ENCODE measurements around the gene DYNLRB1. TPM values are rescaled to one million over a fixed set of nuclear protein-coding genes. Genes with fewer than 3 reads are reported as not detected.
A peak's percentile ranks its signal among the peaks of the same experiment; 100 is the strongest.

Gene DYNLRB1
- total and polyA plus RNA-seq, 10 of the 15 experiments (the other 5 are each of a cell fraction or from before 2014, with no cell fraction given) = 87.9 to 313 (median 153) TPM

DNA sequence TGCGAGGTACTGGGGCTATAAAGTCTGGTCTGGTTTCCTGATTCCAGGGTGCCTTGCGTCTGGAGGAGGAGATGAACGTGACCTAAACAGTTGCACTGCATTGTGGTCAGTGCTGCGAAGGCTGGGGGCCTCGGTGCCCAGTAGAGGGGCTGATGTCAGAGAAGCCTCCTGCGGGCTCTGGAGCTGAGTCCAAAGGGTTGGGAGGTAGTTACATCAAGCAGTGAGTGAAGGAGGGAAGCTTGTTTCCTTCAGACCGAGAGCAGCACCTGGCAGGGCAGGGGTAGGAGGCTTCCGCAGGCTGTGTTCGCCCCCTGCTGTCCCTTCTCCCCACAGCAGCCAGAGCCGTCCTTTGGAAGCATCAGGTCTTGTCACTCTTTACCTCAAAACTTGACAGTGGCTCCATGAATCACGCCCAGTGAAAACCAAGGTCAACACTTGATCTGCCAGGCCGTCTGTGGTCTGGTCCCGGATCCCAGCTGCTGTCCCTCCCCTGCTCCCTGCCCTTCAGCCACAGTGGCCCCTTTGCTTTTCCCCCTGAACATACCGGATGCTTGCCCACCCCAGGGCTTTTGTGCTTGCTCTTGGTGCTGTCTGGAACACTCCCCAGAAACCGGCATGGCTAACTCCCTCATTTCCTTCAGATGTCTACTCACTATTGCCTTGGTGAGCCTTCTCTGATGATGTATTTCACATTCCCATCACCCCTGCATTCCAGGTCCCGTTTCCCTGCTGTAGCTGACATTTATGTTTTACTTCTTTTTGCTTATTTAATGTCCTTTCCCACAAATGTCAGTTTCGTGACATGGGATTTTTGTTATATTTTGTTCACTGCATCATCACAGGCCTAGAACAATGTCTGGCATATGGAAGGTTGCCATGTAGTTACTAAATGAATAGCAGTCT, 7.0 kb downstream of the DYNLRB1 start (continued):
- TF ChIP-seq NBN (IDR thresholded peaks at IDR 0.05) (no peak), TCF3 (IDR thresholded peaks at IDR 0.05; ENCODE audit: borderline replicate concordance, insufficient read depth, low read depth, low read length) (peak; percentile 71; the same call in 1 of the 2 replicates), BHLHE40 (IDR thresholded peaks at IDR 0.05; ENCODE audit: borderline replicate concordance in 1 of 2, low read depth in 2 of 2, low read length in 1 of 2) (no peak), EGR1 (IDR thresholded peaks at IDR 0.05; ENCODE audit: borderline replicate concordance in 1 of 2, low read depth in 2 of 2, low read length in 2 of 2) (no peak), LARP7 (IDR thresholded peaks at IDR 0.05) (no peak)
- TF ChIP-seq, protein P1, sequence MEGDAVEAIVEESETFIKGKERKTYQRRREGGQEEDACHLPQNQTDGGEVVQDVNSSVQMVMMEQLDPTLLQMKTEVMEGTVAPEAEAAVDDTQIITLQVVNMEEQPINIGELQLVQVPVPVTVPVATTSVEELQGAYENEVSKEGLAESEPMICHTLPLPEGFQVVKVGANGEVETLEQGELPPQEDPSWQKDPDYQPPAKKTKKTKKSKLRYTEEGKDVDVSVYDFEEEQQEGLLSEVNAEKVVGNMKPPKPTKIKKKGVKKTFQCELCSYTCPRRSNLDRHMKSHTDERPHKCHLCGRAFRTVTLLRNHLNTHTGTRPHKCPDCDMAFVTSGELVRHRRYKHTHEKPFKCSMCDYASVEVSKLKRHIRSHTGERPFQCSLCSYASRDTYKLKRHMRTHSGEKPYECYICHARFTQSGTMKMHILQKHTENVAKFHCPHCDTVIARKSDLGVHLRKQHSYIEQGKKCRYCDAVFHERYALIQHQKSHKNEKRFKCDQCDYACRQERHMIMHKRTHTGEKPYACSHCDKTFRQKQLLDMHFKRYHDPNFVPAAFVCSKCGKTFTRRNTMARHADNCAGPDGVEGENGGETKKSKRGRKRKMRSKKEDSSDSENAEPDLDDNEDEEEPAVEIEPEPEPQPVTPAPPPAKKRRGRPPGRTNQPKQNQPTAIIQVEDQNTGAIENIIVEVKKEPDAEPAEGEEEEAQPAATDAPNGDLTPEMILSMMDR (IDR thresholded peaks at IDR 0.05 in 2 of 3, conservative IDR thresholded peaks at IDR 0.05 in 1 of 3; ENCODE audit: control insufficient read depth in 2 of 3, extremely low read depth in 1 of 3, insufficient read depth in 1 of 3, low read depth in 3 of 3, low read length in 3 of 3) = peak; percentile 63 to 75 (median 66)

DNA sequence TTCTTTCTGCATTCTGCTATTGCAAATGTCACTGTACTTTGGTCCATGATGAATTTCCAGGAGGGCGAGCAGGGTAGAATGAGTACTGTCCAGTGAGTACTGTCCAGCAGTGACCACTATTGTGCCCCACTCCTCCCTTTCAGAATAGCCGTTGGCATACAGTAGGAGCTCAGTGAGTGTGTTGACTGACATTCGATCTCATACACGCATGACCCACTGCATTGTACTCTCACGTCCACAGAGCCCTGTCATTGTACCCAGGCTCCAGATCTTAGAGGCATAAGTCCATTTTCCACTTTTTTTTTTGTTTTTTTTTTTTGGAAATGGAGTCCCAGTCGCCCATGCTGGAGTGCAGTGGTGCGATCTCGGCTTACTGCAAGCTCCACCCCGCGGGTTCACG, 8.2 kb downstream of the DYNLRB1 start:
- SMC1A ChIA-PET (ENCODE audit: uncharacterized antibody, unreplicated experiment) = interaction anchor here (1.0 to 1.6 kb wide), 2 partner anchors 87 to 244 kb away, joined by 4 read pairs; no protein-coding TSS in a partner anchor
- TF ChIP-seq, protein P2, sequence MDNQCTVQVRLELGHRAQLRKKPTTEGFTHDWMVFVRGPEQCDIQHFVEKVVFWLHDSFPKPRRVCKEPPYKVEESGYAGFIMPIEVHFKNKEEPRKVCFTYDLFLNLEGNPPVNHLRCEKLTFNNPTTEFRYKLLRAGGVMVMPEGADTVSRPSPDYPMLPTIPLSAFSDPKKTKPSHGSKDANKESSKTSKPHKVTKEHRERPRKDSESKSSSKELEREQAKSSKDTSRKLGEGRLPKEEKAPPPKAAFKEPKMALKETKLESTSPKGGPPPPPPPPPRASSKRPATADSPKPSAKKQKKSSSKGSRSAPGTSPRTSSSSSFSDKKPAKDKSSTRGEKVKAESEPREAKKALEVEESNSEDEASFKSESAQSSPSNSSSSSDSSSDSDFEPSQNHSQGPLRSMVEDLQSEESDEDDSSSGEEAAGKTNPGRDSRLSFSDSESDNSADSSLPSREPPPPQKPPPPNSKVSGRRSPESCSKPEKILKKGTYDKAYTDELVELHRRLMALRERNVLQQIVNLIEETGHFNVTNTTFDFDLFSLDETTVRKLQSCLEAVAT (IDR thresholded peaks at IDR 0.05) = no peak
- TF ChIP-seq NBN (IDR thresholded peaks at IDR 0.05) (no peak), SMC3 (IDR thresholded peaks at IDR 0.05; ENCODE audit: borderline replicate concordance, low read length) (no peak), LARP7 (IDR thresholded peaks at IDR 0.05) (no peak), RAD51 (IDR thresholded peaks at IDR 0.05) (no peak), SMAD1 (IDR thresholded peaks at IDR 0.05; ENCODE audit: low read depth, partially characterized antibody) (no peak), MYC (IDR thresholded peaks at IDR 0.05; ENCODE audit: insufficient read depth, insufficient read length, insufficient replicate concordance, low read length, severe bottlenecking) (no peak)
- TF ChIP-seq, protein P3, sequence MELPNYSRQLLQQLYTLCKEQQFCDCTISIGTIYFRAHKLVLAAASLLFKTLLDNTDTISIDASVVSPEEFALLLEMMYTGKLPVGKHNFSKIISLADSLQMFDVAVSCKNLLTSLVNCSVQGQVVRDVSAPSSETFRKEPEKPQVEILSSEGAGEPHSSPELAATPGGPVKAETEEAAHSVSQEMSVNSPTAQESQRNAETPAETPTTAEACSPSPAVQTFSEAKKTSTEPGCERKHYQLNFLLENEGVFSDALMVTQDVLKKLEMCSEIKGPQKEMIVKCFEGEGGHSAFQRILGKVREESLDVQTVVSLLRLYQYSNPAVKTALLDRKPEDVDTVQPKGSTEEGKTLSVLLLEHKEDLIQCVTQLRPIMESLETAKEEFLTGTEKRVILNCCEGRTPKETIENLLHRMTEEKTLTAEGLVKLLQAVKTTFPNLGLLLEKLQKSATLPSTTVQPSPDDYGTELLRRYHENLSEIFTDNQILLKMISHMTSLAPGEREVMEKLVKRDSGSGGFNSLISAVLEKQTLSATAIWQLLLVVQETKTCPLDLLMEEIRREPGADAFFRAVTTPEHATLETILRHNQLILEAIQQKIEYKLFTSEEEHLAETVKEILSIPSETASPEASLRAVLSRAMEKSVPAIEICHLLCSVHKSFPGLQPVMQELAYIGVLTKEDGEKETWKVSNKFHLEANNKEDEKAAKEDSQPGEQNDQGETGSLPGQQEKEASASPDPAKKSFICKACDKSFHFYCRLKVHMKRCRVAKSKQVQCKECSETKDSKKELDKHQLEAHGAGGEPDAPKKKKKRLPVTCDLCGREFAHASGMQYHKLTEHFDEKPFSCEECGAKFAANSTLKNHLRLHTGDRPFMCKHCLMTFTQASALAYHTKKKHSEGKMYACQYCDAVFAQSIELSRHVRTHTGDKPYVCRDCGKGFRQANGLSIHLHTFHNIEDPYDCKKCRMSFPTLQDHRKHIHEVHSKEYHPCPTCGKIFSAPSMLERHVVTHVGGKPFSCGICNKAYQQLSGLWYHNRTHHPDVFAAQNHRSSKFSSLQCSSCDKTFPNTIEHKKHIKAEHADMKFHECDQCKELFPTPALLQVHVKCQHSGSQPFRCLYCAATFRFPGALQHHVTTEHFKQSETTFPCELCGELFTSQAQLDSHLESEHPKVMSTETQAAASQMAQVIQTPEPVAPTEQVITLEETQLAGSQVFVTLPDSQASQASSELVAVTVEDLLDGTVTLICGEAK (IDR thresholded peaks at IDR 0.05; ENCODE audit: borderline replicate concordance) = no peak

More for the DNA sequence above, 8.2 kb downstream of the DYNLRB1 start:
- intact Hi-C loops (cut with micrococcal nuclease; ENCODE audit: unreplicated experiment) (loop anchor here (10.0 kb wide), 1 partner anchor 330 kb away; no protein-coding TSS in a partner anchor), in situ Hi-C loops (cut with MboI) (no loop called here)
- ATAC-seq = no peak
- Histone ChIP-seq H3K9me3 (replicated peaks; ENCODE audit: control insufficient read depth, insufficient read depth, low read length) (no peaks in the 10 kb centered on the region), H3K27ac (ENCODE audit: control insufficient read depth, insufficient read depth) (no peak overlapping the region), H3K79me2 (ENCODE audit: control insufficient read depth, insufficient read depth, low read length) (peaks cover 27% of the 10 kb centered on the region), H3K4me1 (ENCODE audit: control insufficient read depth, insufficient read depth, low read length) (peaks cover 8% of the 10 kb centered on the region), H3K4me3 (no peak overlapping the region), H3K4me2 (ENCODE audit: control insufficient read depth, insufficient read depth) (no peak overlapping the region), H4K20me1 (ENCODE audit: control insufficient read depth, insufficient read depth) (peaks cover 4% of the 10 kb centered on the region; the same call in 1 of the 2 replicates), H3K36me3 (ENCODE audit: control insufficient read depth in 2 of 2, insufficient read depth in 2 of 2, low read length in 1 of 2) (peaks cover 15 to 20% of the 10 kb centered on the region in 2 experiments; a peak in 3 of 4 replicates), H3K27me3 (replicated peaks in 1 of 2; ENCODE audit: control insufficient read depth in 2 of 2, insufficient read depth in 2 of 2, low read length in 1 of 2) (no peaks in the 10 kb centered on the region), H3K9ac (ENCODE audit: control insufficient read depth, insufficient read depth, low read length) (no peak overlapping the region), H2AFZ (ENCODE audit: control insufficient read depth, low read depth, low read length) (no peak overlapping the region)
- ChIA-PET CTCF (interaction anchor here (0.6 to 6.2 kb wide), 3 partner anchors 8 to 211 kb away, joined by 3 to 57 read pairs (median 4); partner anchors contain the start of gene DYNLRB1), POLR2A (interaction anchor here (0.6 kb wide), 1 partner anchor 517 kb away, joined by 3 read pairs; no protein-coding TSS in a partner anchor), RAD21 (ENCODE audit: unreplicated experiment) (interaction anchor here (3.7 kb wide), 1 partner anchor 211 kb away, joined by 26 read pairs; no protein-coding TSS in a partner anchor)
- 97% methylated on average over 8 of the region's 11 CpGs for WGBS (ENCODE audit: insufficient coverage, insufficient replicate concordance, low lambda C conversion rate, missing lambda C conversion rate)
- DNase-seq (ENCODE audit: low read depth, low spot score) = no peak
- FAIRE-seq = no peak
- no TSS peak for BruUV-seq (replicated peaks)
